ENCODE data around the gene ZNF580.

DNA sequence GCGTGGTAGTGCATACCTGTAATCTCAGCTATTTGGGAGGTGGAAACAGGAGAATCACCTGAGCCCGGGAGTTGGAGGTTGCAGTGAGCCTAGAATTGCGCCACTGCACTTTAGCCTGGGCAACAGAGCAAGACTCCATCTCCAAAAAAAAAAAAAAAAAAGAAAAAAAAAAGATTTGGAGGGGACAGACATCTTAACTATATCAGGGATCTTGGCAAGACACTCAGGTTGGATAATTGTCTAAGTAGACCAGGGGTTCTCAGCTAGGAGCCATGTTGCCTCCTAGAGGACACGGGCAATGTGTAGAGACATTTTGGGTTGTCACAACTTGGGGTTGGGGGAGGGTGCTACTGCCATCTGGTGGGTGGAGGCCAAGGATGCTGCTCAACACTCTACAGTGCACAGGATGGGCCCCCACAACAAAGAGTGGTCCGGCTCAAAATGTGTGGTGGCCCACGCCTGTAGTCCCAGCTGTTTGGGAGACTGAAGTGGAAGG lies 1.9 kb upstream of the ZNF580 start:
- TF ChIP-seq ZBTB21 (CRISPR knock-in tag; IDR thresholded peaks at IDR 0.05; ENCODE audit: borderline replicate concordance) (no peak), IRF2 (CRISPR knock-in tag; IDR thresholded peaks at IDR 0.05; ENCODE audit: borderline replicate concordance, low read depth) (no peak), CBFB (CRISPR knock-in tag; IDR thresholded peaks at IDR 0.05; ENCODE audit: low read depth) (no peak), GABPB1 (CRISPR knock-in tag; IDR thresholded peaks at IDR 0.05) (no peak), RELA (CRISPR knock-in tag; IDR thresholded peaks at IDR 0.05; ENCODE audit: borderline replicate concordance) (no peak), NR3C1 (CRISPR knock-in tag; conservative IDR thresholded peaks at IDR 0.05; ENCODE audit: low read depth) (no peak), ZNF232 (CRISPR knock-in tag; IDR thresholded peaks at IDR 0.05) (no peak)
- TF ChIP-seq, protein P1, sequence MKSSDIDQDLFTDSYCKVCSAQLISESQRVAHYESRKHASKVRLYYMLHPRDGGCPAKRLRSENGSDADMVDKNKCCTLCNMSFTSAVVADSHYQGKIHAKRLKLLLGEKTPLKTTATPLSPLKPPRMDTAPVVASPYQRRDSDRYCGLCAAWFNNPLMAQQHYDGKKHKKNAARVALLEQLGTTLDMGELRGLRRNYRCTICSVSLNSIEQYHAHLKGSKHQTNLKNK (CRISPR knock-in tag; IDR thresholded peaks at IDR 0.05), result no peak
- TF ChIP-seq, protein P2, sequence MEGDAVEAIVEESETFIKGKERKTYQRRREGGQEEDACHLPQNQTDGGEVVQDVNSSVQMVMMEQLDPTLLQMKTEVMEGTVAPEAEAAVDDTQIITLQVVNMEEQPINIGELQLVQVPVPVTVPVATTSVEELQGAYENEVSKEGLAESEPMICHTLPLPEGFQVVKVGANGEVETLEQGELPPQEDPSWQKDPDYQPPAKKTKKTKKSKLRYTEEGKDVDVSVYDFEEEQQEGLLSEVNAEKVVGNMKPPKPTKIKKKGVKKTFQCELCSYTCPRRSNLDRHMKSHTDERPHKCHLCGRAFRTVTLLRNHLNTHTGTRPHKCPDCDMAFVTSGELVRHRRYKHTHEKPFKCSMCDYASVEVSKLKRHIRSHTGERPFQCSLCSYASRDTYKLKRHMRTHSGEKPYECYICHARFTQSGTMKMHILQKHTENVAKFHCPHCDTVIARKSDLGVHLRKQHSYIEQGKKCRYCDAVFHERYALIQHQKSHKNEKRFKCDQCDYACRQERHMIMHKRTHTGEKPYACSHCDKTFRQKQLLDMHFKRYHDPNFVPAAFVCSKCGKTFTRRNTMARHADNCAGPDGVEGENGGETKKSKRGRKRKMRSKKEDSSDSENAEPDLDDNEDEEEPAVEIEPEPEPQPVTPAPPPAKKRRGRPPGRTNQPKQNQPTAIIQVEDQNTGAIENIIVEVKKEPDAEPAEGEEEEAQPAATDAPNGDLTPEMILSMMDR (IDR thresholded peaks at IDR 0.05), result no peak
- TF ChIP-seq, protein P3, sequence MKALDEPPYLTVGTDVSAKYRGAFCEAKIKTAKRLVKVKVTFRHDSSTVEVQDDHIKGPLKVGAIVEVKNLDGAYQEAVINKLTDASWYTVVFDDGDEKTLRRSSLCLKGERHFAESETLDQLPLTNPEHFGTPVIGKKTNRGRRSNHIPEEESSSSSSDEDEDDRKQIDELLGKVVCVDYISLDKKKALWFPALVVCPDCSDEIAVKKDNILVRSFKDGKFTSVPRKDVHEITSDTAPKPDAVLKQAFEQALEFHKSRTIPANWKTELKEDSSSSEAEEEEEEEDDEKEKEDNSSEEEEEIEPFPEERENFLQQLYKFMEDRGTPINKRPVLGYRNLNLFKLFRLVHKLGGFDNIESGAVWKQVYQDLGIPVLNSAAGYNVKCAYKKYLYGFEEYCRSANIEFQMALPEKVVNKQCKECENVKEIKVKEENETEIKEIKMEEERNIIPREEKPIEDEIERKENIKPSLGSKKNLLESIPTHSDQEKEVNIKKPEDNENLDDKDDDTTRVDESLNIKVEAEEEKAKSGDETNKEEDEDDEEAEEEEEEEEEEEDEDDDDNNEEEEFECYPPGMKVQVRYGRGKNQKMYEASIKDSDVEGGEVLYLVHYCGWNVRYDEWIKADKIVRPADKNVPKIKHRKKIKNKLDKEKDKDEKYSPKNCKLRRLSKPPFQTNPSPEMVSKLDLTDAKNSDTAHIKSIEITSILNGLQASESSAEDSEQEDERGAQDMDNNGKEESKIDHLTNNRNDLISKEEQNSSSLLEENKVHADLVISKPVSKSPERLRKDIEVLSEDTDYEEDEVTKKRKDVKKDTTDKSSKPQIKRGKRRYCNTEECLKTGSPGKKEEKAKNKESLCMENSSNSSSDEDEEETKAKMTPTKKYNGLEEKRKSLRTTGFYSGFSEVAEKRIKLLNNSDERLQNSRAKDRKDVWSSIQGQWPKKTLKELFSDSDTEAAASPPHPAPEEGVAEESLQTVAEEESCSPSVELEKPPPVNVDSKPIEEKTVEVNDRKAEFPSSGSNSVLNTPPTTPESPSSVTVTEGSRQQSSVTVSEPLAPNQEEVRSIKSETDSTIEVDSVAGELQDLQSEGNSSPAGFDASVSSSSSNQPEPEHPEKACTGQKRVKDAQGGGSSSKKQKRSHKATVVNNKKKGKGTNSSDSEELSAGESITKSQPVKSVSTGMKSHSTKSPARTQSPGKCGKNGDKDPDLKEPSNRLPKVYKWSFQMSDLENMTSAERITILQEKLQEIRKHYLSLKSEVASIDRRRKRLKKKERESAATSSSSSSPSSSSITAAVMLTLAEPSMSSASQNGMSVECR (CRISPR knock-in tag; IDR thresholded peaks at IDR 0.05; ENCODE audit: borderline replicate concordance), result no peak
- TF ChIP-seq, protein P4, sequence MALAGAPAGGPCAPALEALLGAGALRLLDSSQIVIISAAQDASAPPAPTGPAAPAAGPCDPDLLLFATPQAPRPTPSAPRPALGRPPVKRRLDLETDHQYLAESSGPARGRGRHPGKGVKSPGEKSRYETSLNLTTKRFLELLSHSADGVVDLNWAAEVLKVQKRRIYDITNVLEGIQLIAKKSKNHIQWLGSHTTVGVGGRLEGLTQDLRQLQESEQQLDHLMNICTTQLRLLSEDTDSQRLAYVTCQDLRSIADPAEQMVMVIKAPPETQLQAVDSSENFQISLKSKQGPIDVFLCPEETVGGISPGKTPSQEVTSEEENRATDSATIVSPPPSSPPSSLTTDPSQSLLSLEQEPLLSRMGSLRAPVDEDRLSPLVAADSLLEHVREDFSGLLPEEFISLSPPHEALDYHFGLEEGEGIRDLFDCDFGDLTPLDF (CRISPR knock-in tag; IDR thresholded peaks at IDR 0.05), result no peak

All from WTC11 (cell line).